Measurements from ENCODE around the gene ZFP36L1. TPM values are rescaled to one million over a fixed set of nuclear protein-coding genes. Genes with fewer than 3 reads are reported as not detected.

Gene ZFP36L1
- total RNA-seq, 1 donor from 2014 or later = 385 TPM

Other genes starting within 250 kb of the ZFP36L1 start
- 130 TPM for gene ACTN1, start 186.2 kb upstream of the ZFP36L1 start, total RNA-seq (ENCODE audit: unreplicated experiment)

Measured in endothelial cell (in vitro differentiated cells).